Panc1 (cell line): ENCODE results near the gene WNT5B. TPM values are rescaled to one million over a fixed set of nuclear protein-coding genes. Genes with fewer than 3 reads are reported as not detected.

Experiments
- ATAC-seq: fragments of 200-7000 bp; cut with Tn5 transposase; 2 replicates; pipeline ENCODE4 v1.9.1; 2020; ENCODE audit warnings: mild to moderate bottlenecking, moderate library complexity
- BruUV-seq: library from RNA; stranded (reverse); fragments of 400-500 nt; replicated peaks from 2 replicates; lab custom pipeline; 2021; lab: Mats Ljungman, UMichigan
- CTCF ChIA-PET: fragments of 300-600 bp; sonication (Branson Sonifier 250); formaldehyde crosslinking; loops from one replicate; lab custom pipeline; 2022; ENCODE audit warnings: antibody characterized with exemption; lab: Charles Lee
- POLR2A ChIA-PET: fragments of 300-600 bp; sonication (Branson Sonifier 250); formaldehyde crosslinking; loops from one replicate; lab custom pipeline; 2022; ENCODE audit warnings: antibody characterized with exemption; lab: Charles Lee
- DNase-seq: peaks from one replicate; pipeline ENCODE4 v3.0.0-alpha.2; 2010; ENCODE audit warnings: low read depth, low spot score
- H3K27ac ChIP-seq: 2 replicates; pipeline ENCODE4 v1.5.1; 2011; ENCODE audit warnings: mild to moderate bottlenecking, low read length, inconsistent platforms
- H3K27me3 ChIP-seq: fragments of 200-500 bp; sonication (Bioruptor generic); 2 replicates; pipeline ENCODE4 v1.6.0; 2014; ENCODE audit warnings: low read length, inconsistent platforms; ENCODE audit not compliant: control insufficient read depth, insufficient read depth
- H3K36me3 ChIP-seq: fragments of 200-500 bp; sonication (Bioruptor generic); 2 replicates; pipeline ENCODE4 v1.5.1; 2014; ENCODE audit warnings: inconsistent platforms, mild to moderate bottlenecking, low read length, moderate library complexity; ENCODE audit not compliant: control insufficient read depth, insufficient read depth
- H3K4me1 ChIP-seq: 2 replicates; pipeline ENCODE4 v1.5.1; 2011; ENCODE audit warnings: inconsistent platforms, mild to moderate bottlenecking, low read length, moderate library complexity; ENCODE audit not compliant: control insufficient read depth, insufficient read depth
- H3K4me3 ChIP-seq, 2 experiments: 2 replicates each; pipeline ENCODE4 v1.5.1; 2011 to 2012; ENCODE audit warnings: low read depth in 2 of 2, low read length in 2 of 2, mild to moderate bottlenecking in 2 of 2, inconsistent platforms in 1 of 2, moderate library complexity in 1 of 2
- H3K9me3 ChIP-seq: fragments of 200-500 bp; sonication (Bioruptor generic); 2 replicates; pipeline ENCODE4 v1.5.1; 2014; ENCODE audit warnings: low read depth, mild to moderate bottlenecking, inconsistent platforms, low read length, moderate library complexity; ENCODE audit not compliant: control insufficient read depth, insufficient read depth
- CTCF ChIP-seq: fragments of 450-650 bp; IDR thresholded peaks from 2 replicates; pipeline ENCODE4 v1.5.1; 2017; ENCODE audit warnings: mild to moderate bottlenecking
- POLR2AphosphoS5 ChIP-seq: IDR thresholded peaks from 2 replicates; pipeline ENCODE4 v1.6.1; 2012; ENCODE audit warnings: mild to moderate bottlenecking, low read depth, low read length, moderate library complexity
- REST ChIP-seq, 2 experiments: IDR thresholded peaks; 2 replicates each; pipeline ENCODE4 v1.6.1; 2011 to 2012; ENCODE audit warnings: low read depth in 2 of 2, control low read depth in 1 of 2, low read length in 1 of 2, mild to moderate bottlenecking in 1 of 2, moderate library complexity in 1 of 2; ENCODE audit not compliant: insufficient read depth in 1 of 2
- SIN3A ChIP-seq: IDR thresholded peaks from 2 replicates; pipeline ENCODE4 v1.6.1; 2012; ENCODE audit warnings: low read depth, mild to moderate bottlenecking, low read length, moderate library complexity, borderline replicate concordance; ENCODE audit not compliant: insufficient read depth
- TCF7L2 ChIP-seq: IDR thresholded peaks from 2 replicates; pipeline ENCODE4 v1.6.1; 2011; ENCODE audit warnings: mild to moderate bottlenecking, low read depth, low read length, inconsistent platforms
- in situ Hi-C: cut with HindIII; loops from 2 replicates; pipeline ENCODE4 v1.10.0; 2016; ENCODE audit warnings: low sequenced_read_pairs, low pct_unique_long_range_greater_than_20kb
- intact Hi-C: fragments of 100-400 bp; cut with micrococcal nuclease; formaldehyde crosslinking; loops from one replicate; pipeline ENCODE4 v1.10.0; 2022; ENCODE audit not compliant: unreplicated experiment
- total RNA-seq: library from RNA; stranded (reverse); gene quantifications from one replicate; pipeline ENCODE4 v1.2.1, GENCODE V29; 2021; ENCODE audit not compliant: unreplicated experiment

The WNT5B gene
- total RNA-seq, 1 experiment from 2014 or later, result 36.9 TPM

GRCh38 chr12:1616233-1617066 lies 12.6 kb upstream of the WNT5B start:
- ATAC-seq (no peak), DNase-seq (no peak)
- no peak overlapping the region for H3K4me3 ChIP-seq
- BruUV-seq, result no TSS peak
- POLR2A ChIA-PET, result no interaction called here
- no peak for TF ChIP-seq TCF7L2
- no peak for TF ChIP-seq CTCF
- TF ChIP-seq SIN3A, result no peak
- no peak for TF ChIP-seq POLR2AphosphoS5
- TF ChIP-seq REST (IDR thresholded peaks at IDR 0.05; ENCODE audit: insufficient read depth in 1 of 2, low read depth in 2 of 2, low read length in 1 of 2), result no peak
- H3K4me1 ChIP-seq, result peaks cover 4% of the 10 kb centered on the region; the same call in 1 of the 2 replicates
- H3K27ac ChIP-seq, result no peak overlapping the region
- in situ Hi-C loops, result no loop called here
- intact Hi-C loops, result no loop called here
- CTCF ChIA-PET, result interaction anchor here (0.9 kb wide), 1 partner anchor 18 kb away, joined by 3 read pairs; no protein-coding TSS in a partner anchor
- H3K27me3 ChIP-seq, result no peaks in the 10 kb centered on the region
- no peaks in the 10 kb centered on the region for H3K36me3 ChIP-seq
- no peaks in the 10 kb centered on the region for H3K9me3 ChIP-seq

- H3K27me3 ChIP-seq, result no peaks in the 10 kb centered on the region
- H3K27ac ChIP-seq, result no peak overlapping the region
- H3K4me3 ChIP-seq, result no peak overlapping the region
- H3K9me3 ChIP-seq, result no peaks in the 10 kb centered on the region
- H3K36me3 ChIP-seq, result no peaks in the 10 kb centered on the region
- no peak for TF ChIP-seq SIN3A
- no peak for TF ChIP-seq POLR2AphosphoS5
- no peak for TF ChIP-seq TCF7L2
- TF ChIP-seq REST (IDR thresholded peaks at IDR 0.05; ENCODE audit: insufficient read depth in 1 of 2, low read depth in 2 of 2, low read length in 1 of 2), result no peak
- TF ChIP-seq CTCF, result no peak
- ChIA-PET POLR2A (no interaction called here), CTCF (no interaction called here)
- ATAC-seq, result no peak
- BruUV-seq, result no TSS peak
- H3K4me1 ChIP-seq, result peaks cover 4% of the 10 kb centered on the region; the same call in 1 of the 2 replicates
- DNase-seq, result no peak
- in situ Hi-C loops, result no loop called here
- intact Hi-C loops, result no loop called here
These were observed 10.5 kb upstream of the WNT5B start for GRCh38 chr12:1618489-1618888.
